Suprapubic skin (tissue), 4 donors: ENCODE results near the gene GAGE12C.
"Not testable (repeated sequence)": the region's sequence is repeated elsewhere in the genome, so short reads cannot be mapped to it uniquely, and the experiment has no call there.

Experiments
- CTCF ChIP-seq, 2 donors: fragments of 200-600 bp in 1 of 2; fragments of 450-650 bp in 1 of 2; sonication (generic) in 1 of 2; IDR thresholded peaks; one replicate each; pipeline ENCODE4 v1.5.1; 2016 to 2019; ENCODE audit warnings: antibody characterized with exemption in 2 of 2, mild to moderate bottlenecking in 1 of 2, moderate library complexity in 1 of 2
- POLR2A ChIP-seq, 2 donors: fragments of 450-650 bp; IDR thresholded peaks; one replicate each; pipeline ENCODE4 v1.6.1; 2017; ENCODE audit warnings: antibody characterized with exemption in 2 of 2, mild to moderate bottlenecking in 2 of 2, moderate library complexity in 2 of 2
- POLR2AphosphoS5 ChIP-seq, 3 donors: sonication (generic); formaldehyde crosslinking; IDR thresholded peaks; one replicate each; pipeline ENCODE4 v1.6.1; 2017; ENCODE audit warnings: antibody characterized with exemption in 3 of 3

GRCh38 chrX:49550989-49551388 lies 19.0 kb downstream of the GAGE12C start, which contains the start of gene GAGE12E:
- not testable (repeated sequence) for TF ChIP-seq POLR2A, CTCF, POLR2AphosphoS5 (IDR thresholded peaks at IDR 0.05)
